Endometrial microvascular endothelial cells (primary cell): ENCODE results near the gene SEMA3A. TPM values are rescaled to one million over a fixed set of nuclear protein-coding genes. Genes with fewer than 3 reads are reported as not detected.
"Not testable (repeated sequence)": the region's sequence is repeated elsewhere in the genome, so short reads cannot be mapped to it uniquely, and the experiment has no call there.

Experiments used
- in situ Hi-C: cut with HindIII; loops from 2 replicates; pipeline ENCODE4 v1.10.0; 2017; ENCODE audit warnings: low sequenced_read_pairs, low pct_unique_long_range_greater_than_20kb; ENCODE audit errors: inconsistent ontology term
- total RNA-seq: library from RNA; depleted of rRNA; stranded (reverse); fragments of >200 nt; gene quantifications from one replicate; pipeline ENCODE4 v1.2.3, GENCODE V29; 2015; ENCODE audit errors: inconsistent ontology term

SEMA3A gene
- 3.3 TPM for total RNA-seq

GRCh38 chr7:84194484-84195271, at the start of gene SEMA3A:
Gene SEMA3A, minus strand, starts transcription at chr7:84194789. Its CDS starts 203 bp downstream, at chr7:84194586.
- in situ Hi-C loops = no loop called here

- in situ Hi-C loops = not testable (repeated sequence)
Observed at GRCh38 chr7:84243037-84243436, 48.4 kb upstream of the SEMA3A start.

GRCh38 chr7:84238596-84238995, 44.0 kb upstream of the SEMA3A start:
- in situ Hi-C loops = no loop called here

GRCh38 chr7:84237533-84238173, 43.1 kb upstream of the SEMA3A start:
- in situ Hi-C loops = no loop called here

- in situ Hi-C loops = no loop called here
Observed at GRCh38 chr7:84236398-84236797, 41.8 kb upstream of the SEMA3A start.

- in situ Hi-C loops = no loop called here
Observed at GRCh38 chr7:84232646-84233045, 38.1 kb upstream of the SEMA3A start.

GRCh38 chr7:84231157-84231556, 36.6 kb upstream of the SEMA3A start:
- in situ Hi-C loops = no loop called here

GRCh38 chr7:84230491-84230890, 35.9 kb upstream of the SEMA3A start:
- in situ Hi-C loops = no loop called here

- in situ Hi-C loops = no loop called here
Observed at GRCh38 chr7:84228526-84228925, 33.9 kb upstream of the SEMA3A start.

- in situ Hi-C loops = no loop called here
Observed at GRCh38 chr7:84226759-84227158, 32.2 kb upstream of the SEMA3A start.

GRCh38 chr7:84224505-84224904, 29.9 kb upstream of the SEMA3A start:
- in situ Hi-C loops = no loop called here

GRCh38 chr7:84219310-84219709, 24.7 kb upstream of the SEMA3A start:
- in situ Hi-C loops = no loop called here

GRCh38 chr7:84218681-84219080, 24.1 kb upstream of the SEMA3A start:
- in situ Hi-C loops = no loop called here

GRCh38 chr7:84216472-84216871, 21.9 kb upstream of the SEMA3A start:
- in situ Hi-C loops = no loop called here

GRCh38 chr7:84214757-84215156, 20.2 kb upstream of the SEMA3A start:
- in situ Hi-C loops = not testable (repeated sequence)

- in situ Hi-C loops = no loop called here
Observed at GRCh38 chr7:84210301-84210700, 15.7 kb upstream of the SEMA3A start.

- in situ Hi-C loops = no loop called here
Observed at GRCh38 chr7:84209006-84209405, 14.4 kb upstream of the SEMA3A start.

- in situ Hi-C loops = no loop called here
Observed at GRCh38 chr7:84207615-84208014, 13.0 kb upstream of the SEMA3A start.

- in situ Hi-C loops = no loop called here
Observed at GRCh38 chr7:84207025-84207424, 12.4 kb upstream of the SEMA3A start.

- in situ Hi-C loops = no loop called here
Observed at GRCh38 chr7:84204655-84205054, 10.1 kb upstream of the SEMA3A start.
